ENCODE measurements around the gene PPP1R7. TPM values are rescaled to one million over a fixed set of nuclear protein-coding genes. Genes with fewer than 3 reads are reported as not detected.
A peak's percentile ranks its signal among the peaks of the same experiment; 100 is the strongest.

The PPP1R7 gene
- total RNA-seq, 3 donors from 2014 or later, result 59.3 to 68.9 (median 61.9) TPM

GRCh38 chr2:241115361-241115760 is 34.9 kb upstream of the PPP1R7 start:
- TF ChIP-seq, protein P1, sequence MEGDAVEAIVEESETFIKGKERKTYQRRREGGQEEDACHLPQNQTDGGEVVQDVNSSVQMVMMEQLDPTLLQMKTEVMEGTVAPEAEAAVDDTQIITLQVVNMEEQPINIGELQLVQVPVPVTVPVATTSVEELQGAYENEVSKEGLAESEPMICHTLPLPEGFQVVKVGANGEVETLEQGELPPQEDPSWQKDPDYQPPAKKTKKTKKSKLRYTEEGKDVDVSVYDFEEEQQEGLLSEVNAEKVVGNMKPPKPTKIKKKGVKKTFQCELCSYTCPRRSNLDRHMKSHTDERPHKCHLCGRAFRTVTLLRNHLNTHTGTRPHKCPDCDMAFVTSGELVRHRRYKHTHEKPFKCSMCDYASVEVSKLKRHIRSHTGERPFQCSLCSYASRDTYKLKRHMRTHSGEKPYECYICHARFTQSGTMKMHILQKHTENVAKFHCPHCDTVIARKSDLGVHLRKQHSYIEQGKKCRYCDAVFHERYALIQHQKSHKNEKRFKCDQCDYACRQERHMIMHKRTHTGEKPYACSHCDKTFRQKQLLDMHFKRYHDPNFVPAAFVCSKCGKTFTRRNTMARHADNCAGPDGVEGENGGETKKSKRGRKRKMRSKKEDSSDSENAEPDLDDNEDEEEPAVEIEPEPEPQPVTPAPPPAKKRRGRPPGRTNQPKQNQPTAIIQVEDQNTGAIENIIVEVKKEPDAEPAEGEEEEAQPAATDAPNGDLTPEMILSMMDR (IDR thresholded peaks at IDR 0.05), result no peak
- ATAC-seq (no peak), DNase-seq (no peak)
- intact Hi-C loops (cut with DNase I, micrococcal nuclease), result no loop called here
- Histone ChIP-seq H3K9me3 (no peaks in the 10 kb centered on the region), H3K4me3 (no peak overlapping the region), H3K4me1 (ENCODE audit: low read depth) (no peaks in the 10 kb centered on the region), H3K36me3 (ENCODE audit: low read depth) (no peaks in the 10 kb centered on the region)

DNA sequence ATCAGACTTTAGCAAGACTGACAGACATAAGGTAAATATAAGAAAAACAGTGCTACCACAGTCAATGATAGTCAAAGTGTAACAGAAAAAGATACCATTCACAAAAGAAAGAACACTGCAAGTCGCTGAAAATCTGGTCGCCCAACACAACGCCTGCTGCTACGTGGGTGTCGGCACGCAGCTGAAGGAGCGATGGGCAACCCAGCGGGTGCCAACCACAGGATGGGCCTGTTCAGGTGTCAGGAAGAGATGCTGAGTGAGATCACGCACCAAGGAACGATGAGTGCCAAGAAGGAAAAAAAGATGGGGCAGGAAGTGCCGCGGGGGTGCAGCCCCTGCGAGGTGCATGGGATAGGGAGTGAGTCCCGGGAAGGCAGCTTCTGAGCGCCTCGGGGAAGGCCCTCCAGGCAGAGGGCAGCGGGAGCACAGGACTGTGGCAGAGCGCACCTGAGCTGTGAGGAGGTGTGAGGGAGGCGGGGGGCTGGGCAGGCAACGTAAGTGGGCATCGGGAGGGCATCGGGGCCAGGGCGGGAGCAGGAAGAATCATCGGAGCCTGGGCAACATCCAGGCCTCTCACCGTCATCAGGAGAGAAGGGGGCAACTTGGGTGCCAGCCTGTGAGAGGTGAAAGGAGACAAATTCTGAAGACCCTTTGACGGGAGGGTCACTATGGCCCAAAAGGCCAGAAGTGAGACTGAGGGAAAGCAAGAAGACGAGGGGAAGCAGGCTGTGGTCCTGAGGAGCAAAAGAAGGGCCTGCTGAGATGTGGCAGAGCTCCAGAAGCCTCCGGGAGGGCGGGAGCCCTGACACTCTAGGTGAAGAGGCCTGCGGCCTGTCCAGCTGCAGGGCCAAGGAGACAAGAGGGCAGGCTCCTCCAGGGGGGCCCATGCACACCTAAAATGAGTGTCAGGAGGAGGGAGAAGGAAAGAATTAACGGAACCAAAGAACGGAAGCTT is 33.4 kb upstream of the PPP1R7 start:
- intact Hi-C loops (cut with DNase I, micrococcal nuclease), result no loop called here
- TF ChIP-seq, protein P1 (IDR thresholded peaks at IDR 0.05), result no peak
- Histone ChIP-seq H3K4me1 (ENCODE audit: low read depth) (no peaks in the 10 kb centered on the region), H3K4me3 (no peak overlapping the region), H3K36me3 (ENCODE audit: low read depth) (no peaks in the 10 kb centered on the region), H3K9me3 (no peaks in the 10 kb centered on the region)
- DNase-seq, result peak in 1 of 3 donors; percentile 36
- ATAC-seq, result no peak

DNA sequence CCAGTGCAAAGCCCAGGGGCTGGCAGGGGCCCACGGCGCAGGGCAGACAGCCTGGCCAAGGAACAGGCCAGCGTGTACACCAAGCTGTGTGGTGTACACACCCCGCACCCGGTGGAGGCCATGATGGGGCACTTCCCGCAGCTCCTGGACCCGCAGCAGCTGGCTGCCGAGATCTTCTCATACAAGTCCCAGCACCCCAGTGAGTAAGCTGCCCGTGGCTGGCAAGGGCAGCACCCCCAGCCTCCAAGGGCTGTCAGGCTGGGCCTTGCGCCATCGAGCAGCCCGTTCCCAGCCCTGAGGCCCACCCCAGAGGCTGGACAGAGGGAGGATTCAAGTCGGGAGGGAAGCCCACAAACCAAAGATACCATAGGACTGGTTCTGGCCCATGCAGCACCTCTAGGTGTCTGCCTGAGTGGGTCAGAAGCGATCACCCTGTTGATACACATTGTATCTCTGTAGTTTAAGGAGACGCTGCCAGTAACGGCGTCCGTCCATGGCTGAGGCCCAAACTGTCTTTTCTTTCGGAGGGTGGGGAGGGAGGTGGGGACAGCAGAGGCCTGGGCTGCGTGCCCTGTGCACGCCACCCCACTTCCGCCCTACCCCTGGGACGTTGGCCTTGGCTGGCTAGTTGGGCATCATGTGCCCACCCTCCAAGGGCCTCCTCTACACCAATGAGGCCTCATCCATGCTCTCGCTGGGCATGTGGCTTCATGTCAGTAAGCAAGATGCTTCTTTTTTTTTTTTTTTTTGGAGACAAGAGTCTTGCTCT is 31.3 kb upstream of the PPP1R7 start:
- no peaks in the 10 kb centered on the region for H3K36me3 ChIP-seq (ENCODE audit: low read depth)
- TF ChIP-seq, protein P1 (IDR thresholded peaks at IDR 0.05), result no peak
- DNase-seq (no peak), ATAC-seq (no peak)
- H3K9me3 ChIP-seq, result no peaks in the 10 kb centered on the region
- intact Hi-C loops (cut with DNase I, micrococcal nuclease), result no loop called here
- H3K4me1 ChIP-seq (ENCODE audit: low read depth), result no peaks in the 10 kb centered on the region
- H3K4me3 ChIP-seq, result no peak overlapping the region

DNA sequence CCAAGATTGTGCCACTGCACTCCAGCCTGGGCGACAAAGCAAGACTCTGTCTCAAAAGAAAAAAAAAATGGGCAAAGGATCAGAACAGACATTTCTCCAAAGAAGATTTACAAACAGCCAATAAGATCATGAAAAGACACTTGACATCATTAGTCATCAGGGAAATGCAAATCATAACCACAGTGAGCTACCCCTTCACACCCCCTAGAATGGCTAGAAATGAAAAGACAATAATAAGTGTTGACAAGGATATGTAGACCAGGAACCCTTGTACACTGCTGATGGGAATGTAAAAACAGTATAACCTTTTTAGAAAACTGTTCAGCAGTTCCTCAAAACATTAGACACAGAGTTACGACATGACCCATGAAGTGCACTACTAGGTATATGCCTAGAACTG is 29.8 kb upstream of the PPP1R7 start:
- TF ChIP-seq, protein P1 (IDR thresholded peaks at IDR 0.05), result no peak
- Histone ChIP-seq H3K4me3 (no peak overlapping the region), H3K36me3 (ENCODE audit: low read depth) (no peaks in the 10 kb centered on the region), H3K9me3 (no peaks in the 10 kb centered on the region), H3K4me1 (ENCODE audit: low read depth) (no peaks in the 10 kb centered on the region)
- no peak for DNase-seq
- intact Hi-C loops (cut with DNase I, micrococcal nuclease), result no loop called here
- no peak for ATAC-seq

DNA sequence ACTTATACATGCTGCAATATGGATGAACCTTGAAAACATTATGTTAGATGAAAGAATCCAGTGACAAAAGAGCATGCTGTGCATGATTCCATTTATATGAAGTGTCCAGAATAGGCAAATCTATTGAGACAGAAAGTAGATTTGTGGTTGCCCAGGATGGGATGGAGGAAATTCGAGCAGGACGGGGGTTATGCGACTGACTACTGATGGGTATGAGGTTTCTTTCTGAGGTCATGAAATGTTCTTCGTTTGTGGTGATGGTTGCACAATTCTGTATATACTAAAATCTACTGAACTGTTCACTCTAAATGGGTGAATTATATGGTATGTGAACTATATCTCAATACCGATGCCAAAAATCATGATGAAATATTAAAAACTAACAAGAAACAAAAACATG is 29.3 kb upstream of the PPP1R7 start:
- DNase-seq, result no peak
- Histone ChIP-seq H3K4me3 (no peak overlapping the region), H3K9me3 (no peaks in the 10 kb centered on the region), H3K4me1 (ENCODE audit: low read depth) (no peaks in the 10 kb centered on the region), H3K36me3 (ENCODE audit: low read depth) (no peaks in the 10 kb centered on the region)
- TF ChIP-seq, protein P1 (IDR thresholded peaks at IDR 0.05), result no peak
- no peak for ATAC-seq
- intact Hi-C loops (cut with DNase I, micrococcal nuclease), result no loop called here
